ENCODE data around the gene OXA1L.

DNA sequence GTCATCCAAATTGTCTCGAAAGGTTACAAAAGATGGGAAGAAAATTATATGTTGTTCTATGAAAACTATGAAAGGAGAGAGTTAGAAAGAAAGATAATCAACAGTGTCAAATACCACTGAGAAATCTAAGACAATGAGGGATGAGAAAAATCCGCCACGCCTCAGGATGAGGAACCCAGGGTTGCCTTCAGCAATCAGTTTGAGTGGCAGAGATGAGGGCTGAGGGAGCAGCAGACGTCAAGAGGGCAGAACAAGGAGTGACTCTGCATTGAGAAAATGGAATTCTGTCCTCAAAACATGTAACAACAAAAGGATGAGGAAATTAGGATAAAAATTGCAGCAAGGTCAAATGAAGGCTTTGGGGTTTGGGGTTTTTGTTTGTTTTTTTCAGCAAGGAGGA is 18.3 kb upstream of the OXA1L start:
- TF ChIP-seq, protein P1, sequence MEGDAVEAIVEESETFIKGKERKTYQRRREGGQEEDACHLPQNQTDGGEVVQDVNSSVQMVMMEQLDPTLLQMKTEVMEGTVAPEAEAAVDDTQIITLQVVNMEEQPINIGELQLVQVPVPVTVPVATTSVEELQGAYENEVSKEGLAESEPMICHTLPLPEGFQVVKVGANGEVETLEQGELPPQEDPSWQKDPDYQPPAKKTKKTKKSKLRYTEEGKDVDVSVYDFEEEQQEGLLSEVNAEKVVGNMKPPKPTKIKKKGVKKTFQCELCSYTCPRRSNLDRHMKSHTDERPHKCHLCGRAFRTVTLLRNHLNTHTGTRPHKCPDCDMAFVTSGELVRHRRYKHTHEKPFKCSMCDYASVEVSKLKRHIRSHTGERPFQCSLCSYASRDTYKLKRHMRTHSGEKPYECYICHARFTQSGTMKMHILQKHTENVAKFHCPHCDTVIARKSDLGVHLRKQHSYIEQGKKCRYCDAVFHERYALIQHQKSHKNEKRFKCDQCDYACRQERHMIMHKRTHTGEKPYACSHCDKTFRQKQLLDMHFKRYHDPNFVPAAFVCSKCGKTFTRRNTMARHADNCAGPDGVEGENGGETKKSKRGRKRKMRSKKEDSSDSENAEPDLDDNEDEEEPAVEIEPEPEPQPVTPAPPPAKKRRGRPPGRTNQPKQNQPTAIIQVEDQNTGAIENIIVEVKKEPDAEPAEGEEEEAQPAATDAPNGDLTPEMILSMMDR (conservative IDR thresholded peaks at IDR 0.05) = no peak
- no peak for TF ChIP-seq ZFX (IDR thresholded peaks at IDR 0.05)
